CD4-positive, alpha-beta T cell treated with Interleukin-6 at 100 ng/mL for 8 hours (primary cell): ENCODE results near the gene CCDC187.

Experiments used
- DNase-seq: peaks from one replicate; pipeline ENCODE4 v3.0.0-alpha.2; 2020; ENCODE audit warnings: mixed read lengths, low spot score

CCDC187 gene

GRCh38 chr9:136311051-136312008 lies 7.4 kb upstream of the CCDC187 start:
- no peak for DNase-seq

DNA sequence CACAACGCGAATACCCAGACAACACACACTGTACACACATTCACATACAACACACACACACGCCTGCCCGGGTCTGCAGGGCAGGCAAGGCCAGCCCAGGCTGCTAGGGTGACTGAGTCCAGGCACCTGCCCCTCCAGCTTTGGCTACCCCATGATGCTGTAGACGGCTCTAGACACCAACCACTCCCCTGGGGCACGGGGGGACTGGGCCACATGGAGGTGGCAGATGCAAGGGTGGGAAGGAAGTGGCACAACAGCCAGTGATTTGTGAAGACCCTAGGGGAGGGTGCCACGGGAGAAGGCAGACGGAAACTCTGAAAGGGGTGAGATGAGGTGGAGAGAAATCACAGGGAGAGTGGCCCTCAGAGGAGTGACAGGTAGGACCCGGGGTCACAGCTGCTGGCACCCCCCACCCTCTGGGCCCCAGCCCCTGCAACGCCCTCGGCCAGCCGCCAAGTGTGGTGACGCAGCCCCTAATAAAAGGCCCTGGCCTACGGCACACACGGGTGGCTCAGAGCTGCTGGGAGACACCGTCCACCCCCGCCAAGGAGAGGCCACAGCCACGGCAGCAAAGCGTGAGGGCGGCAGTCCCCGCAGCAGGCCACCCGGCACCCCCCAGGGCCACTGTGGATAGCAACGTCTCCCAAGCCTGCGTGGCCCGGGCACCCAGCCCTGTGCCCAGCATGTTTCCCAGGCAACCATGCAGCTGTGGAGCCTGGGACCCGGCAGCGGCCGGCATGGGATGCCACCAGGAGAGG lies 6.6 kb upstream of the CCDC187 start:
- no peak for DNase-seq

GRCh38 chr9:136309806-136310220 lies 5.9 kb upstream of the CCDC187 start:
- no peak for DNase-seq

GRCh38 chr9:136309101-136309801 lies 5.4 kb upstream of the CCDC187 start:
- no peak for DNase-seq

GRCh38 chr9:136308702-136309053 lies 4.8 kb upstream of the CCDC187 start:
- DNase-seq = no peak

DNA sequence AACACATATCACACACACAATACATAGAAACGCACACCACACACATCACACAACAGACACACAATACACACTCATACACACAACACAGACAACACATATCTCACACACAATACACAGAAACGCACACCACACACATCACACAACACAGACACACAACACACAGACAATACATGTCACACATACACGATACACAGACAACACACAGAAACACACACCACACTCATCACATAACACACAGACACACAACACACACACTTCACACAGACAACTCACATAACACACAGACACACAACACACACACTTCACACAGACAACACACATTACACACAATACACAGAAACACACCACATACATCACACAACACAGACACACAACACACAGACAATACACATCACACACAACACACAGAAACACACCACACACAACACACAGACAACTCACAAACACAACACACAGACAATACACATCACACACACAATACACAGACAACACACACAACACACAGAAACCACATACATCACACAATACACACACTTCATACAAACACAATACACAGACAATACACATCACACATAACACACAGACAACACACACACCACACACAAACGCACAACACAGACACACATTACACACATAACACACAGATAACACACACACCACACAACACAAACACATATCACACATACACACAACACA lies 4.3 kb upstream of the CCDC187 start:
- DNase-seq = no peak

DNA sequence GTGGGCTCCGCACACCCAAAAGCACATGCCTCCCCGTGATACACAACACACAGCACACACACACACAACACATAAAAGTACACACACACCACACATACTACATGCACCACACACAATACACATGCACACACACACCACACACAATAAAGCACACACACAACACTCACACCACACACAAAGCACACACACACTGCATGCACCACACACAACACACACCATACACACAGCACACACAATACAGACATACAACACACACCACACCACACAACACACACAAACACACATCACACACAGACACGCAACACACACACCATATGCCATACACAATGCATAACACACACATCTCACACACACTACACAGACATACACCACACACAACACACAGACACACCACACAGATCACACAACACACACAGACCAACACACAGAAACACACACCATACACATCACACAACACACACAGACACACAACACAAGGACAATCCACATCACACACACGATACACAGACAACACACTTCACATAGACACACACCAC lies 3.4 kb upstream of the CCDC187 start:
- DNase-seq = no peak

DNA sequence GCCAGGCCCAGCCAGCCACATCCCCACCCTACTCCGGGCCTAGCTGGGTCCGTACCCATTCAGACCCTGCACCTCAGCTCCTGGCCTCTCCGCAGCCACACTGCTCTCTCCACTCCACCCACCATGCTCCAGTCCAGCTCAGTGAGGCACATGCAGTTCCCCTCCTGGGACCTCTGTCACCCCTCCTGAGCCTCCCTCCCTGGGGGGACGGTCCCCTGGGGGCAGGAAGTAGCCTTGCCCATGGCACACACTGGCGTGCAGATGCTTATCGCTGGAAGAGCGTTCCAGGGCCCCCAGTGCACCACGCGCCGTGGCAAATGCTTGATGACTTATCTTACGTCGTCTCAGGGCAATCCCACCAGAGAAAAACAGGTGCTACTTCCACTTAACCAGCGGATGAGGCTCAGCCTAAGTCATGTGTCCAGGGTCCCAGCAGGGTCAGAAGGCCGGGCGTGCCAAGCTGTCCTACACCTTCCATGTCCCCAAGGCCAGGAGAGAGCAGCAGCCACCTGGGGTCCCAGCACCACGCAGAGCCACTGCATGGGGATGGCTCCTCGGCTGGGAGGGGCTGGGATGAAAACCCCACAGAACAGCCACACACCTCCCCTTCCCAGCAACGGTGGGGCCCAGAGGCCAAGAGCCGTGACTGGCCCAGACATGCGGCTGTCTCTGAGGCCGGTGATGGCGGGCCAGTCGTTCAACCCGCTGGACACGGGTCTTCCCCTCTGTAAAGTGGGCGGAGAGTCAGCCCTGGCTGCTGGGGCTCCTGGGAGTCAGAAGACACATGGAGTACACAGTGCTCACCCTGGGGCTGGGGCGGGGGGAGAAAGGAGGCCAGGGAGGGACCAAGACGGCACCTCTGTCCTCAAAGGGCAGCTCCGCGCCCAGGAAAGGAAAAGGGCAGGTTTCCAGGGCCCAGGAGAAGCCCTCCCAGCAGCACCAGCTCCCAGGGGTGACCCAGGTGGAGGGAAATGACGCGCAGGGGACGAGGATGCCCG lies 2.6 kb upstream of the CCDC187 start:
- no peak for DNase-seq

DNA sequence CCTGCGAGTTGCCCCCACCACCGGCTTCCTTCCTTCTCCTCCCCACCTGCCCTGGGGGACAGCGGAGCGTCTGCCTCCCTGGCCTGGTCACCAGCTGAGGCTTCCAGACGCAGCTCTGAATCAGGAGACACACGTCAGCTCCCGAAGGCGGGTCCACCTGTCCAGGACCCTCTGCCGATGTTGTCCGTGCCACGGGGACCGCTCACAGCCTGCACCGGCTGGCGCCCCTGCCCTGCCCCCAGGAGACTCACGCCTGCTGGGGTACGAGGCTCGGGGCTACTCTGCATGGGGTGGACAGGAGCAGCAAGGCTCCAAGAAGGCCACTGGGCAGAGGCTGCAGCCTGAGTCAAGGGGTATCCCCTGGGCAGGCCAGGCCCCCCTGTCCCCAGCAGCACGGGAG lies 1.9 kb upstream of the CCDC187 start:
- no peak for DNase-seq

- no peak for DNase-seq
Observed at GRCh38 chr9:136304981-136305380, 1.1 kb upstream of the CCDC187 start.

DNA sequence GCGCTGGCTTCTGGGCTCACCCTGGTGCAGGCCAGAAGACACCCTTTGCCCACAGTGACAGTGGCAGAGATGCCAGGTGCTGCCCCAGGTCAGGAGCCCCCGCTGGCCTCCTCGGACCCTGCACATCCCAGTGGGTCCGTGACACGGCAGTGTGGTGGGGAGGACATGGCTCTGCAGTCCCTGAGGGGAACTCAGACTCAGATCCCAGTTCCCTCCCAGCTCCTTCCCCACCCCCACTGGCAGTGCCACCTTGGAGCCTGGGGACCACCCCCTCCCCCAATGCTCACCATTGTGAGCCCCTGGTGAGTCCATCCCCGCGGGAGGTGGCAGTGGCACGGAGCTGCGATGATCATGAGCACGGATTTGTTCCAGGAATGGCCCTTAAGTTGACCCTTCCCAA lies 562 bp upstream of the CCDC187 start:
- no peak for DNase-seq

- no peak for DNase-seq
Observed at GRCh38 chr9:136303066-136303824, 649 bp downstream of the CCDC187 start.

DNA sequence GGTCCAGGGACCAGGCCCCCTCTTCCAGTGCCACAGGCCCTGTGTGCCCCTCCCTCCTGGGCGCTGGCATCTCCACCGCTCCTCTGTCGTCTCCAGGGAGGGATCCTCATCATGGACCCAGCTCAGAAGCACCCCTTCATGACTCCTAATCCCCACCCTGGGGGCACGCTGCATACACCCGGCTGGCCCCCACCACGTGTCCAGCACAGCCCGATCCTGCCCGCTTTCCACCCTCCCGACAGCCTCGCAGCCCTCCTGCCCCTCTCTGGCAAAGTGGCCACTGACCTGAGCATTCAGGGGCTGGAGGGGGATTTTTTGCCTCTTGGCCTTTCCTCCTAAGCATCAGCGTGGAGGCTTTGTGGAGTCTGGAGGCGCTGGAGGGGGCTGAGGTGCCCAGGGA lies 1.4 kb downstream of the CCDC187 start:
- DNase-seq = no peak

GRCh38 chr9:136300866-136301265 lies 3.0 kb downstream of the CCDC187 start:
- no peak for DNase-seq

- DNase-seq = no peak
Observed at GRCh38 chr9:136300016-136300545, 3.8 kb downstream of the CCDC187 start.

DNA sequence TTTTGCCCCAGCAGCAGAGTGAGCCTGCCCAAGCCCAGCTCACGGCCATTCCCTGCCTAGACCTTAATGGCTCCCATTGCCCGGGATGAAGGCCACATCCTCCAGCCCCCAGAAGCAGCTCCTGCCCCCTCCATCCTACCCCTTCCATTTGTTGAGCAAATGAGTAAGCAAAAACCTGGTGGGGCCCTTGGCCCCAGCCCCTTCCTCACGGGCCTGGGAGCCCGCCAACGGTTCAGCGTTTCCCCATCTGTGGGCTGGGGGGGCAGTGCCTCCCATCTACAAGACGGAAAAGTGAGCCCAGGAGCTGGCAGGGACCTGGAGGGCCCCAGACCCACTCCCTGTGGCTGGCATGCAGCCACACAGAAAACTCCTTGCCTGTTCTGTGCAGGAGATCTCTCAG lies 4.4 kb downstream of the CCDC187 start:
- no peak for DNase-seq

GRCh38 chr9:136299116-136299515 lies 4.8 kb downstream of the CCDC187 start:
- DNase-seq = no peak

DNA sequence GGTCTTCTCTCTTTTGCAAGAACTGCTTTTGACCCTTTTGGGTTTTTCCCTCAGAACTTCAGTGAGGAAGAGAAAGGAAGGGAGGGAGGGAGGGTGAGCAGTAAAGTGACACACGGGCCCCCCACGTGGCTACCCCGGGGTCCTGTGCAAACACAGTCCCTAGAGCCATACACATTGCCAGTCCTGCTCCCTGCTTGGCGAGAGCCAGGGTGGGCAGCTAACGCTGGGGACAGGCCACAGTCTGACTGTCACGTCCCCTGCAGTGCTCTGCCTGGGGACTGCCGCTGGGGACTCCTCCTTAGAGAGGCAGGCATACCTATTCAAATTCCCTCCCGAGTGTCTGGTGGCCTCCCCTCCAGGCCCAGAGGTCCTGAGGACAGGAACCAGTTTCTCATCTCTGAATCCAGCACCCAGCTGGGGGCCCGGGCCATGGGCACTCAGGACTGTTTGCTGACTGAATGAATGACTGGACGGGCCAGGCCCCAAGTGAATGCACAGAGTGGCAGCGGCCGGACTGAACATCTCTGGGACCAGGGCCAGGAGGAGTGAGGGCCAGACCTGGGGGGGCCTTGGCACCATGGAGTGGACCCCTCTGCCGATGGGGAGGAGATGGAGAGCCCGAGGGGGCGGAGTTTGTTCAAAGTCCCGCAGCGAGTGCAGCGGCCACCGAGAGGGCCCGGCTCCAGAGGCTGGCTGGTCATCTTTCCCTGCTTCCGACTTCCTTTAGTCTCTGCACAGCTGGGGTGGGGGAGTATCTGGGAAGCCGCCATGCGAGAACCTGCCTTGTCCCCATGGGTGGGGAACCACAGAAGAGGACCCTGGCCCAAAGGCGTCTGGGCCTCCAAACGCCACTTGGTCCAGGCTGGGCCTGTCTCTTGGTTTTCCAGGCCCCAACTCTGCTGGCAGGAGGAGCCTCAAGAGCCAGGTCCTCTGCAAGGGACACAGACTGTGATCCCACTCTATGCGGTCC lies 5.8 kb downstream of the CCDC187 start:
- DNase-seq = no peak
